ENCODE results near the gene CPNE5.

Gene CPNE5

DNA sequence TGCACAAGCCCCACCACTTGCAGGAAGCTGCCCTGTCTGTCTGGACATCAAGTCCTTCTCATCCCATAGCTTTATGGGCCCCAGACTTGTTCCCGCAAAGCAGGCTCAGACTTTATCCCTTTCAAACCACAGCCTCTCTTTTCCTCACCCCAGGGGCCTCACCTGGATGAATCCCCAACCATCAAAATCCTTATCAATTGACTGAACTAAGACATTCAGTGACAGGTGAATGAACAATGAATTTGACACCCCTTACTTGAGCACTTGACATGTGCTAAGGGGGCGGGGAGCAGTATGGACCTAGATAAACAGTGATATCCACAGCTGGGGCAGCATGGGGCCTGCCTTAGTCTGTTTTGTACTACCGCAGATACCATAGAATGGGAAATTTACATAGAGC, 136.6 kb downstream of the CPNE5 start:
- Histone ChIP-seq H3K27me3 (ENCODE audit: insufficient read depth, low read length, poor library complexity, severe bottlenecking) (no peaks in the 10 kb centered on the region), H4K20me1 (ENCODE audit: insufficient read depth, low read length, poor library complexity, severe bottlenecking) (peaks cover 55% of the 10 kb centered on the region), H3K9ac (ENCODE audit: low read depth, low read length, poor library complexity, severe bottlenecking) (peak overlapping the region; percentile 23), H3F3A (ENCODE audit: low read depth) (no peaks in the 10 kb centered on the region), H3K36me3 (ENCODE audit: insufficient read depth, low read length) (peaks cover 27% of the 10 kb centered on the region; the same call in 1 of the 2 replicates), H3K4me2 (ENCODE audit: low read depth, low read length, poor library complexity, severe bottlenecking) (peak overlapping the region; percentile 91), H3K4me3 (ENCODE audit: low read length, poor library complexity, severe bottlenecking) (no peak overlapping the region), H3K9me2 (replicated peaks; ENCODE audit: low read depth, low read length) (no peaks in the 10 kb centered on the region), H3K4me1 (ENCODE audit: insufficient read depth, low read length, poor library complexity, severe bottlenecking) (peaks cover 47% of the 10 kb centered on the region), H2AFZ (ENCODE audit: low read length) (no peak overlapping the region), H3K9me3 (ENCODE audit: insufficient read depth, low read depth, low read length) (no peaks in the 10 kb centered on the region), H3K79me2 (ENCODE audit: insufficient read depth, low read length) (peaks cover 84% of the 10 kb centered on the region)
- TF ChIP-seq EZH2phosphoT487 (IDR thresholded peaks at IDR 0.05; ENCODE audit: borderline replicate concordance) (no peak), CTCF (conservative IDR thresholded peaks at IDR 0.05; ENCODE audit: low read length) (no peak)

DNA sequence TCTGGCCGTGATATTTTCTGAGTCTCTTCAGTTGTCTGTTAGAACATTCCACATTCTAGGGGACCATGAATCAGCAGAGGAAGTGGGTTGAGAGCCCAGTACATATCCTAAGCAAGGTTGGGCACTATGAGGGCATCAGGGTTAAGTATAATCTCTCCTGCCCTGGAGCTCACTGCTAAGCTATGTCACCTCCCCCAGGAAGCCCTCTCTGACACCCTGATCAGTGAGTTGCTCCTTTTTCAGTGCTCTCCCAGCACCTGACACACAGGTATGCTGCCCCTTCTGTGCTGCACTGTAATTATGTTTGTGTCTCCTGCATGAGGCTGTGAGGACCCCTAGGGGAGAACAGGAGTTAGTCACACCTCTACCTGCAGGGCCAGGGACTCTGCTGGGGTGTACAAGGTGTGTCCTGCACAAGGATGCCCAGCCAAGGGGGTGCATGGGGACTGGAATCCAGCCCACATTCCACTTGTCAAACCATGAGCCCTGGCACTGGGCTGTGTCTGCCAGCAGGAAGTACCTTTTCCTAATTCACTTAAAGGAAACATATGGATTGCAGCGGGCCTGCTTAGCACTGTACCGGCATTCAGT, 137.7 kb downstream of the CPNE5 start:
- Histone ChIP-seq H3K9me2 (replicated peaks; ENCODE audit: low read depth, low read length) (no peaks in the 10 kb centered on the region), H3K27me3 (ENCODE audit: insufficient read depth, low read length, poor library complexity, severe bottlenecking) (no peaks in the 10 kb centered on the region), H3K4me3 (ENCODE audit: low read length, poor library complexity, severe bottlenecking) (peak overlapping the region; percentile 95), H3K79me2 (ENCODE audit: insufficient read depth, low read length) (peaks cover 73% of the 10 kb centered on the region), H3K36me3 (ENCODE audit: insufficient read depth, low read length) (peaks cover 16% of the 10 kb centered on the region; the same call in 1 of the 2 replicates), H4K20me1 (ENCODE audit: insufficient read depth, low read length, poor library complexity, severe bottlenecking) (peaks cover 51% of the 10 kb centered on the region), H3F3A (ENCODE audit: low read depth) (no peaks in the 10 kb centered on the region), H2AFZ (ENCODE audit: low read length) (no peak overlapping the region), H3K4me1 (ENCODE audit: insufficient read depth, low read length, poor library complexity, severe bottlenecking) (peaks cover 52% of the 10 kb centered on the region), H3K4me2 (ENCODE audit: low read depth, low read length, poor library complexity, severe bottlenecking) (peak overlapping the region; percentile 91), H3K9ac (ENCODE audit: low read depth, low read length, poor library complexity, severe bottlenecking) (peak overlapping the region; percentile 98), H3K9me3 (ENCODE audit: insufficient read depth, low read depth, low read length) (no peaks in the 10 kb centered on the region)
- TF ChIP-seq CTCF (conservative IDR thresholded peaks at IDR 0.05; ENCODE audit: low read length) (peak; percentile 60), EZH2phosphoT487 (IDR thresholded peaks at IDR 0.05; ENCODE audit: borderline replicate concordance) (no peak)

GRCh38 chr6:36700831-36701230, 138.4 kb downstream of the CPNE5 start:
- Histone ChIP-seq H3K79me2 (ENCODE audit: insufficient read depth, low read length) (peaks cover 67% of the 10 kb centered on the region), H3K9me3 (ENCODE audit: insufficient read depth, low read depth, low read length) (no peaks in the 10 kb centered on the region), H4K20me1 (ENCODE audit: insufficient read depth, low read length, poor library complexity, severe bottlenecking) (peaks cover 51% of the 10 kb centered on the region), H3K27me3 (ENCODE audit: insufficient read depth, low read length, poor library complexity, severe bottlenecking) (no peaks in the 10 kb centered on the region), H3K4me1 (ENCODE audit: insufficient read depth, low read length, poor library complexity, severe bottlenecking) (peaks cover 52% of the 10 kb centered on the region), H3K36me3 (ENCODE audit: insufficient read depth, low read length) (peaks cover 9% of the 10 kb centered on the region; the same call in 1 of the 2 replicates), H3K4me3 (ENCODE audit: low read length, poor library complexity, severe bottlenecking) (peak overlapping the region; percentile 95), H2AFZ (ENCODE audit: low read length) (no peak overlapping the region), H3K9me2 (replicated peaks; ENCODE audit: low read depth, low read length) (no peaks in the 10 kb centered on the region), H3K9ac (ENCODE audit: low read depth, low read length, poor library complexity, severe bottlenecking) (peak overlapping the region; percentile 98), H3K4me2 (ENCODE audit: low read depth, low read length, poor library complexity, severe bottlenecking) (peak overlapping the region; percentile 91), H3F3A (ENCODE audit: low read depth) (no peaks in the 10 kb centered on the region)
- TF ChIP-seq CTCF (conservative IDR thresholded peaks at IDR 0.05; ENCODE audit: low read length) (no peak), EZH2phosphoT487 (IDR thresholded peaks at IDR 0.05; ENCODE audit: borderline replicate concordance) (no peak)

Data from Loucy (cell line).